ENCODE results near the gene KIF1B.
"Not testable (repeated sequence)": the region's sequence is repeated elsewhere in the genome, so short reads cannot be mapped to it uniquely, and the experiment has no call there.

- TF ChIP-seq CTCF (IDR thresholded peaks at IDR 0.05): peak; percentile 65 to 92 (median 86)
- not testable (repeated sequence) for TF ChIP-seq POLR2AphosphoS5, POLR2A (IDR thresholded peaks at IDR 0.05)
Observed at GRCh38 chr1:10377365-10378029, 167.1 kb downstream of the KIF1B start.

All from upper lobe of left lung (tissue), 4 donors.